Measurements from ENCODE around the gene SPI1.
"Not testable (repeated sequence)": the region's sequence is repeated elsewhere in the genome, so short reads cannot be mapped to it uniquely, and the experiment has no call there.

Gene SPI1

GRCh38 chr11:47337229-47337924 is 41.0 kb downstream of the SPI1 start:
- DNase-seq: no peak

- no peak for DNase-seq
Observed at GRCh38 chr11:47336595-47336994, 41.8 kb downstream of the SPI1 start.

GRCh38 chr11:47335733-47336132 is 42.6 kb downstream of the SPI1 start:
- DNase-seq: no peak

GRCh38 chr11:47334699-47335411 is 43.5 kb downstream of the SPI1 start:
- DNase-seq: not testable (repeated sequence)

- DNase-seq: no peak
Observed at GRCh38 chr11:47333886-47334443, 44.4 kb downstream of the SPI1 start.

GRCh38 chr11:47333526-47333845 is 44.9 kb downstream of the SPI1 start:
- no peak for DNase-seq

- no peak for DNase-seq
Observed at GRCh38 chr11:47332791-47333525, 45.4 kb downstream of the SPI1 start.

- no peak for DNase-seq
Observed at GRCh38 chr11:47332303-47332711, 46.0 kb downstream of the SPI1 start.

- no peak for DNase-seq
Observed at GRCh38 chr11:47331454-47332302, 46.7 kb downstream of the SPI1 start.

GRCh38 chr11:47329987-47330931 is 48.1 kb downstream of the SPI1 start:
- DNase-seq: no peak

- DNase-seq: no peak
Observed at GRCh38 chr11:47329431-47329986, 48.8 kb downstream of the SPI1 start.

GRCh38 chr11:47328449-47329390 is 49.6 kb downstream of the SPI1 start:
- DNase-seq: no peak

- no peak for DNase-seq
Observed at GRCh38 chr11:47327949-47328348, 50.4 kb downstream of the SPI1 start.

GRCh38 chr11:47327025-47327424 is 51.3 kb downstream of the SPI1 start:
- no peak for DNase-seq

- DNase-seq: no peak
Observed at GRCh38 chr11:47326198-47326597, 52.1 kb downstream of the SPI1 start.

GRCh38 chr11:47325271-47326041 is 52.9 kb downstream of the SPI1 start:
- DNase-seq: no peak

- DNase-seq: no peak
Observed at GRCh38 chr11:47324520-47324919, 53.8 kb downstream of the SPI1 start.

GRCh38 chr11:47318166-47318565 is 60.2 kb downstream of the SPI1 start:
- no peak for DNase-seq

All from activated naive CD4-positive, alpha-beta T cell treated with Interleukin-2 at 50 U/mL for 16 hours (primary cell).